Right cardiac atrium (tissue), 5 donors: ENCODE results near the gene NME7. TPM values are rescaled to one million over a fixed set of nuclear protein-coding genes. Genes with fewer than 3 reads are reported as not detected.

Source experiments
- polyA plus RNA-seq: library from polyadenylated mRNA; stranded (reverse); fragments of 200-250 nt; gene quantifications from one replicate; pipeline ENCODE4 v1.2.3, GENCODE V29; 2013
- total RNA-seq, 4 donors: library from RNA; stranded (reverse); fragmentation: NEBNext Ultra II Directional; extraction: Animal tissue kit (Norgen Biotek cat#: 25700); gene quantifications; one replicate each; pipeline ENCODE4 v1.2.1, GENCODE V29; 2021
- donor health status: healthy with polysubstance abuse.
- donor health status: DM: no; HTN: yes; CAD: no.
- donor health status: DM: no; HTN: no; CAD: no.
- donor health status: DM: no; HTN: yes; CAD: no; lungs with severe emphysema.
- donor health status: DM: yes; HTN: yes; CAD: no.

NME7 gene
- total and polyA plus RNA-seq, 5 donors = 8.7 to 15.1 (median 9.3) TPM

Other genes starting within 250 kb of the NME7 start
- 10 to 100 TPM; 24.5 to 28.3 (median 26.4) TPM for gene BLZF1, start 398 bp upstream of the NME7 start, total RNA-seq
- gene BLZF1, start 398 bp upstream of the NME7 start, polyA plus RNA-seq = 11.7 TPM
- 1 to 10 TPM; 2.2 to 3.3 (median 2.4) TPM for gene CCDC181, start 59.7 kb upstream of the NME7 start, total RNA-seq
- 1.9 TPM for gene CCDC181, start 59.7 kb upstream of the NME7 start, polyA plus RNA-seq
- 10 to 100 TPM; 11.2 to 26.5 (median 15.4) TPM for gene SLC19A2, start 118.1 kb upstream of the NME7 start, total RNA-seq
- 26.2 TPM for gene SLC19A2, start 118.1 kb upstream of the NME7 start, polyA plus RNA-seq
- gene F5, start 218.7 kb upstream of the NME7 start, total RNA-seq = 10 to 100 TPM in 2 of 4 donors, 1 to 10 TPM in 2; 4.0 to 16.5 (median 8.7) TPM
- 6.8 TPM for gene F5, start 218.7 kb upstream of the NME7 start, polyA plus RNA-seq